ENCODE measurements around the gene CFAP44.

The CFAP44 gene

DNA sequence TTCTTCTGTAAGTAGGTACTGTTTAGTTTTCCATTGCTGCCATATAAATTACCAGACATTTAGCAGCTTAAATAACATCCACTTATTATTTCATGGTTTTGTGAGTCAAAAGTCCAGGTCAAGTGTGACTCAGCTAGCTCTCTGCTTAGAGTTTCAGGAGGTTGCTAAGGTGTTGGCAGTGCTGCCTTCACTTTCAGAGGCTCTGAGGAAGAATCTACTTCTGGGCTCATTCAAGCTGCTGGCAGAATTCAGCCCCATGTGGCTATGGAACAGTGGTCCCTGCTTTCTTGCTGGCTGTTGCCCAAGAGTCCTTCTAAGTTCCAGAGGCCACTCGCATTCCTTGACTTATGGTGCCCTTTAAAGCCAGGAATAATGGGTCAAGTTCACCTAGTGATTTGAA lies 4.5 kb downstream of the CFAP44 start:
- DNase-seq (ENCODE audit: insufficient read length) (no peak), FAIRE-seq (peak; percentile 40)
- no peak for TF ChIP-seq TAF1 (IDR thresholded peaks at IDR 0.05; ENCODE audit: borderline replicate concordance, low read depth, low read length)
- TF ChIP-seq POLR2A (IDR thresholded peaks at IDR 0.05; ENCODE audit: low read depth, low read length): no peak
- no peak for TF ChIP-seq POLR2AphosphoS5 (IDR thresholded peaks at IDR 0.05; ENCODE audit: low read depth, low read length)

DNA sequence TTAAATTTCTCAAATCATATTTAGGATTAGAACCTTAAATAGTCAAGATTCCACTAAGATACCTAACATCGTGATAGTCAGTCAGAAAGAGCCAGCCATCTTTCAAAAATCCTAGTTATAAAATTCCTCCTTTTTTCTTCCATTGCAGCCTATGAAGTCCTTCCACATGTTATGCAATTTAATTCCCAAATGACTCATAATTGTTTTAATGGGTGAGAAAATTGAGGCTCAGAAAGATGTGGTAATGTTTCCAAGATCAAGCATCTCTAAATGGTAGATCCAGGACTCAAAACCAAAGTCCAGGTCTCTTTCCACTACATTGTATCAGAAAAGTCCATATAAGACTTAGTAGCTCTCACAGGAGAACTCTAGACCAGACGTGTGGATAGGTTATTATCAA lies 9.5 kb downstream of the CFAP44 start:
- TF ChIP-seq TAF1 (IDR thresholded peaks at IDR 0.05; ENCODE audit: borderline replicate concordance, low read depth, low read length): no peak
- TF ChIP-seq POLR2A (IDR thresholded peaks at IDR 0.05; ENCODE audit: low read depth, low read length): no peak
- TF ChIP-seq POLR2AphosphoS5 (IDR thresholded peaks at IDR 0.05; ENCODE audit: low read depth, low read length): no peak
- FAIRE-seq (no peak), DNase-seq (ENCODE audit: insufficient read length) (no peak)

DNA sequence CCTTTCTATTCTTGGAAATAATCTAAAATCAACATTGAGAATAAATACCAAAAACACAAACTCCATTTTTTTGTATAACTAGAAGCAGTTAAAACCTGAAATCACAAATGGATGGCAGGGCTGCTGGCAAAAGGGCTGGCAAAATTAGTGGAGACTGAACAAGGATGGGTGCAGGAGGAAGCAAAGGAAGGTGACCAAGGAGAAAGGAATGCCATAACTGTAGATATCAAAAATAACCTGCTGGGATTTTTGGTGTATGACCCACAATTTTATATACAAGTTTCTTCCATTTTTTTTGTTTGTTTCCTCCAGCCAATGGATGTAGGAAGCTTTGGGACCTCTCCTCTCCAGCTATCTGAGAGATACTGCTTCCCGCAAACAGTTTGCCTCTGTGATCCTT lies 12.7 kb downstream of the CFAP44 start:
- FAIRE-seq: no peak
- DNase-seq (ENCODE audit: insufficient read length): no peak

GRCh38 chr3:113423699-113424098 lies 17.6 kb downstream of the CFAP44 start:
- DNase-seq (ENCODE audit: insufficient read length) (no peak), FAIRE-seq (peak; percentile 80)
- no peak for TF ChIP-seq POLR2A (IDR thresholded peaks at IDR 0.05; ENCODE audit: low read depth, low read length)

More for the DNA sequence above, 12.7 kb downstream of the CFAP44 start:
- TF ChIP-seq POLR2A (IDR thresholded peaks at IDR 0.05; ENCODE audit: low read depth, low read length) (no peak), TAF1 (IDR thresholded peaks at IDR 0.05; ENCODE audit: borderline replicate concordance, low read depth, low read length) (no peak), POLR2AphosphoS5 (IDR thresholded peaks at IDR 0.05; ENCODE audit: low read depth, low read length) (no peak)

GRCh38 chr3:113421082-113421481 lies 20.2 kb downstream of the CFAP44 start:
- no peak for DNase-seq (ENCODE audit: insufficient read length)
- FAIRE-seq: no peak
- TF ChIP-seq POLR2A (IDR thresholded peaks at IDR 0.05; ENCODE audit: low read depth, low read length) (no peak), POLR2AphosphoS5 (IDR thresholded peaks at IDR 0.05; ENCODE audit: low read depth, low read length) (no peak), TAF1 (IDR thresholded peaks at IDR 0.05; ENCODE audit: borderline replicate concordance, low read depth, low read length) (no peak)

DNA sequence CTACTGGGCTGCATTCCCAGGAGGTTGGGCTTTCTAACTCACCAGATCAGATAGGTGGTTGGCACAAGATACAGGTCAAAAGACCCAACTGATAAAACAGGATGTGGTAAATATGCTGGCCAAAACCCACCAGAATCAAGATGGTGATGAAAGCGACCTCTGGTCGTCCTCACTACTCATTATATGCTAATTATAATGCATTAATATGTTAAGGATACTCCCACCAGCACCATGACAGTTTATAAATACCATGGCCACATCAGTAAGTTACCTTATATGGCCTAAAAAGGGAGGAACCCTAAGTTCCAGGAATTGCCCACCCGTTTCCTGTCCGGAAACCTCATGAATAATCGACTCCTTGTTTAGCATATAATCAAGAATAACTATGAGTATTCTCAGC lies 31.6 kb downstream of the CFAP44 start:
- FAIRE-seq (no peak), DNase-seq (ENCODE audit: insufficient read length) (no peak)
- no peak for TF ChIP-seq POLR2AphosphoS5 (IDR thresholded peaks at IDR 0.05; ENCODE audit: low read depth, low read length)
- no peak for TF ChIP-seq POLR2A (IDR thresholded peaks at IDR 0.05; ENCODE audit: low read depth, low read length)
- TF ChIP-seq TAF1 (IDR thresholded peaks at IDR 0.05; ENCODE audit: borderline replicate concordance, low read depth, low read length): no peak

DNA sequence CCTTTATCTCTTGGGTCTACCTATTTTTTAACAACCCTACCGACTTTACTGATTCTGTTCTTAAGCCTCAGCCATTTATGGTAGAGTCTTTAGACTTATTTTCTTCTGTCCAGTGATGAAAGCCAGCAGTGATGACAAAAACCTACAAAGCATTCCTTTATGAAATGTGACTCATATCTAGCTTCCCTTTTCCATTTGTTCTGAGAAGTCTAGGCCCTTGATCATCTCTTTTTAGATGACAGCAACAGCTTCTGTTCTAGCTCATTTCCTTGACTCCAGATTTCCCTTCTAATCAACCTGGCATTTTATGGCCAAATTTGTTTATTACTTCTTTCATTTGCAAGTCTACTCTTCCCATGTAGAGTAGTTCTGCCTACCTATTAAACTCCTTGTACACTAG lies 36.1 kb downstream of the CFAP44 start:
- no peak for DNase-seq (ENCODE audit: insufficient read length)

GRCh38 chr3:113404637-113405036 lies 36.7 kb downstream of the CFAP44 start:
- TF ChIP-seq TAF1 (IDR thresholded peaks at IDR 0.05; ENCODE audit: borderline replicate concordance, low read depth, low read length) (no peak), POLR2A (IDR thresholded peaks at IDR 0.05; ENCODE audit: low read depth, low read length) (no peak), POLR2AphosphoS5 (IDR thresholded peaks at IDR 0.05; ENCODE audit: low read depth, low read length) (no peak)
- FAIRE-seq (no peak), DNase-seq (ENCODE audit: insufficient read length) (no peak)

More for the DNA sequence above, 36.1 kb downstream of the CFAP44 start:
- FAIRE-seq: no peak
- TF ChIP-seq POLR2AphosphoS5 (IDR thresholded peaks at IDR 0.05; ENCODE audit: low read depth, low read length): no peak
- TF ChIP-seq POLR2A (IDR thresholded peaks at IDR 0.05; ENCODE audit: low read depth, low read length): no peak
- no peak for TF ChIP-seq TAF1 (IDR thresholded peaks at IDR 0.05; ENCODE audit: borderline replicate concordance, low read depth, low read length)

All from GM12892 (cell line).